ENCODE measurements around the gene CSRNP3. TPM values are rescaled to one million over a fixed set of nuclear protein-coding genes. Genes with fewer than 3 reads are reported as not detected.

CSRNP3 gene
- total and polyA plus RNA-seq, 10 of the 15 experiments (the other 5 are each of a cell fraction or from before 2014, with no cell fraction given): 0.03 to 5.2 (median 0.11) TPM; not detected in 1

GRCh38 chr2:165494573-165494972 is 25.1 kb downstream of the CSRNP3 start:
- POLR2A ChIA-PET: interaction anchor here (1.4 kb wide), 1 partner anchor 62 kb away, joined by 4 read pairs; no protein-coding TSS in a partner anchor

More at GRCh38 chr2:165494573-165494972, 25.1 kb downstream of the CSRNP3 start:
- TF ChIP-seq NFYB (IDR thresholded peaks at IDR 0.05; ENCODE audit: insufficient read depth, low read depth, low read length) (no peak), RBBP5 (conservative IDR thresholded peaks at IDR 0.05) (no peak), SPI1 (IDR thresholded peaks at IDR 0.05; ENCODE audit: borderline replicate concordance, insufficient read depth, low read depth, low read length) (no peak), BACH1 (IDR thresholded peaks at IDR 0.05; ENCODE audit: borderline replicate concordance) (no peak), E2F8 (IDR thresholded peaks at IDR 0.05; ENCODE audit: low read depth, partially characterized antibody) (no peak), CHD4 (IDR thresholded peaks at IDR 0.05) (no peak), RAD51 (IDR thresholded peaks at IDR 0.05) (no peak), SREBF2 (IDR thresholded peaks at IDR 0.05; ENCODE audit: low read length) (no peak), TCF7 (IDR thresholded peaks at IDR 0.05; ENCODE audit: borderline replicate concordance) (no peak), EED (IDR thresholded peaks at IDR 0.05; ENCODE audit: low read depth) (no peak), ZNF207 (IDR thresholded peaks at IDR 0.05; ENCODE audit: borderline replicate concordance) (no peak), SIN3A (IDR thresholded peaks at IDR 0.05; ENCODE audit: low read depth, low read length) (no peak), IKZF2 (IDR thresholded peaks at IDR 0.05) (no peak), DPF2 (IDR thresholded peaks at IDR 0.05) (no peak), KLF5 (IDR thresholded peaks at IDR 0.05; ENCODE audit: partially characterized antibody) (no peak), ZZZ3 (IDR thresholded peaks at IDR 0.05; ENCODE audit: control insufficient read depth, insufficient read length, low read depth) (no peak)
- TF ChIP-seq, protein P1, sequence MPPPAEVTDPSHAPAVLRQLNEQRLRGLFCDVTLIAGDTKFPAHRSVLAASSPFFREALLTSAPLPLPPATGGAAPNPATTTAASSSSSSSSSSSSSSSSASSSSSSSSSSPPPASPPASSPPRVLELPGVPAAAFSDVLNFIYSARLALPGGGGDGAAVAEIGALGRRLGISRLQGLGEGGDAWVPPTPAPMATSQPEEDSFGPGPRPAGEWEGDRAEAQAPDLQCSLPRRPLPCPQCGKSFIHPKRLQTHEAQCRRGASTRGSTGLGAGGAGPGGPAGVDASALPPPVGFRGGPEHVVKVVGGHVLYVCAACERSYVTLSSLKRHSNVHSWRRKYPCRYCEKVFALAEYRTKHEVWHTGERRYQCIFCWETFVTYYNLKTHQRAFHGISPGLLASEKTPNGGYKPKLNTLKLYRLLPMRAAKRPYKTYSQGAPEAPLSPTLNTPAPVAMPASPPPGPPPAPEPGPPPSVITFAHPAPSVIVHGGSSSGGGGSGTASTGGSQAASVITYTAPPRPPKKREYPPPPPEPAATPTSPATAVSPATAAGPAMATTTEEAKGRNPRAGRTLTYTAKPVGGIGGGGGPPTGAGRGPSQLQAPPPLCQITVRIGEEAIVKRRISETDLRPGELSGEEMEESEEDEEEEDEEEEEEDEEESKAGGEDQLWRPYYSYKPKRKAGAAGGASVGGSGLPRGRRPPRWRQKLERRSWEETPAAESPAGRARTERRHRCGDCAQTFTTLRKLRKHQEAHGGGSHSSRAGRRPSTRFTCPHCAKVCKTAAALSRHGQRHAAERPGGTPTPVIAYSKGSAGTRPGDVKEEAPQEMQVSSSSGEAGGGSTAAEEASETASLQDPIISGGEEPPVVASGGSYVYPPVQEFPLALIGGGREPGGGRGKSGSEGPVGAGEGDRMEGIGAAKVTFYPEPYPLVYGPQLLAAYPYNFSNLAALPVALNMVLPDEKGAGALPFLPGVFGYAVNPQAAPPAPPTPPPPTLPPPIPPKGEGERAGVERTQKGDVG (CRISPR knock-in tag; IDR thresholded peaks at IDR 0.05): no peak
- TF ChIP-seq, protein P2, sequence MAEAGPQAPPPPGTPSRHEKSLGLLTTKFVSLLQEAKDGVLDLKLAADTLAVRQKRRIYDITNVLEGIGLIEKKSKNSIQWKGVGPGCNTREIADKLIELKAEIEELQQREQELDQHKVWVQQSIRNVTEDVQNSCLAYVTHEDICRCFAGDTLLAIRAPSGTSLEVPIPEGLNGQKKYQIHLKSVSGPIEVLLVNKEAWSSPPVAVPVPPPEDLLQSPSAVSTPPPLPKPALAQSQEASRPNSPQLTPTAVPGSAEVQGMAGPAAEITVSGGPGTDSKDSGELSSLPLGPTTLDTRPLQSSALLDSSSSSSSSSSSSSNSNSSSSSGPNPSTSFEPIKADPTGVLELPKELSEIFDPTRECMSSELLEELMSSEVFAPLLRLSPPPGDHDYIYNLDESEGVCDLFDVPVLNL (IDR thresholded peaks at IDR 0.05; ENCODE audit: low read depth, low read length): no peak
- FAIRE-seq (no peak), DNase-seq (ENCODE audit: low read depth, low spot score) (no peak), ATAC-seq (0 out of 3 replicates have a peak, but pooled peaks have one; percentile 19)
- in situ Hi-C loops (cut with MboI) (no loop called here), intact Hi-C loops (cut with micrococcal nuclease; ENCODE audit: unreplicated experiment) (no loop called here)
- Histone ChIP-seq H3K79me2 (ENCODE audit: control insufficient read depth, insufficient read depth, low read length) (no peaks in the 10 kb centered on the region), H3K36me3 (ENCODE audit: control insufficient read depth in 2 of 2, insufficient read depth in 2 of 2, low read length in 1 of 2) (no peaks in the 10 kb centered on the region), H2AFZ (ENCODE audit: control insufficient read depth, low read depth, low read length) (no peak overlapping the region), H3K27ac (ENCODE audit: control insufficient read depth, insufficient read depth) (no peak overlapping the region), H3K4me3 (no peak overlapping the region), H3K4me2 (ENCODE audit: control insufficient read depth, insufficient read depth) (no peak overlapping the region), H3K4me1 (ENCODE audit: control insufficient read depth, insufficient read depth, low read length) (no peaks in the 10 kb centered on the region), H3K9ac (ENCODE audit: control insufficient read depth, insufficient read depth, low read length) (no peak overlapping the region), H3K9me3 (replicated peaks; ENCODE audit: control insufficient read depth, insufficient read depth, low read length) (no peaks in the 10 kb centered on the region), H3K27me3 (replicated peaks in 1 of 2; ENCODE audit: control insufficient read depth in 2 of 2, insufficient read depth in 2 of 2, low read length in 1 of 2) (no peaks in the 10 kb centered on the region), H4K20me1 (ENCODE audit: control insufficient read depth, insufficient read depth) (no peaks in the 10 kb centered on the region)
- ChIA-PET RAD21 (ENCODE audit: unreplicated experiment) (interaction anchor here (1.0 to 1.3 kb wide), 3 partner anchors 16 to 380 kb away, joined by 3 to 4 read pairs (median 3); partner anchors contain the start of gene CSRNP3), SMC1A (ENCODE audit: uncharacterized antibody, unreplicated experiment) (interaction anchor here (1.0 to 4.7 kb wide), 6 partner anchors 15 to 88 kb away, joined by 3 to 37 read pairs (median 4); partner anchors contain the start of gene CSRNP3), CTCF (interaction anchor here (1.4 to 2.2 kb wide), 4 partner anchors 9 to 204 kb away, joined by 3 to 8 read pairs (median 6); no protein-coding TSS in a partner anchor)
- no TSS peak for BruUV-seq (replicated peaks)
- 0% methylated on average over 4 of the region's 4 CpGs for WGBS (ENCODE audit: insufficient coverage, insufficient replicate concordance, low lambda C conversion rate, missing lambda C conversion rate)

Data from GM12878 (cell line).